SH-SY5Y (cell line): ENCODE results near the gene MIGA1.

ENCODE experiments used
- GATA2 ChIP-seq: IDR thresholded peaks from 2 replicates; pipeline ENCODE4 v1.6.1; 2011; ENCODE audit warnings: mild to moderate bottlenecking, low read depth, low read length
- GATA3 ChIP-seq: IDR thresholded peaks from 2 replicates; pipeline ENCODE4 v1.6.1; 2011; ENCODE audit warnings: low read depth, mild to moderate bottlenecking, low read length, moderate library complexity

DNA sequence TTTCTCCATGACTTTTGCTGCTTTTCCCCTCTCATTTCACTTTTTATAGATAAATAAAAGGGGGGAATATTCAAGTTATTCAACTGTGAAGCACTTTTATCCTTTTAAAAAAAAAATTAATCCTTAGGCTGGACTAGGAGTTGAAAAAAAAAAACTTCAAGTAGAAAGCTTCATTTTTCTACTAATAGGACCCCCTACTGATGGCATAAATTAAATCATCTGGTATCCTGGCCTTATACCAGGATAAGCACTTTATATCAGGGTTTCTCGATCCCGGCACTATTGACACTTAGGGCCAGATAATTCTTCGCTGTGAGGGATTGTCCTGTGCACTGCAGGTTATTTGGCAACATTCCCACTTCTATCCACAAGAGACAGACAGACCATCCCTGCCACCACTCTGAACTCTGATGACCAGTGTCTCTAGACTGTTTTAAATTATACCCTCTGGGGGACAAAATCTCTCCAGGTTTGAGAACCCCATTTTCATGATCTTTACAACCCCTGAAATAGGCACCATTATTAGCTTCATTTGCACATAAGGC, 37.4 kb upstream of the MIGA1 start:
- TF ChIP-seq GATA2, result no peak
- no peak for TF ChIP-seq GATA3
